Mesenchymal stem cell (in vitro differentiated cells and primary cell): ENCODE measurements around the gene KRTAP4-16.

Experiments used
- DNase-seq: peaks from one replicate; pipeline ENCODE4 v3.0.0-alpha.2; 2013
- H2AFZ ChIP-seq: one replicate; pipeline ENCODE4 v1.6.1; 2013; ENCODE audit warnings: low read depth, mild to moderate bottlenecking, control low read depth, inconsistent platforms, low read length, moderate library complexity
- H2AK5ac ChIP-seq: 2 replicates; pipeline ENCODE4 v1.6.1; 2013; ENCODE audit warnings: low read length, moderate library complexity, mild to moderate bottlenecking, inconsistent platforms; ENCODE audit not compliant: severe bottlenecking
- H2BK120ac ChIP-seq: one replicate; pipeline ENCODE4 v1.6.1; 2013; ENCODE audit warnings: low read depth, mild to moderate bottlenecking, inconsistent platforms, low read length, moderate library complexity
- H2BK12ac ChIP-seq, 2 experiments: one replicate each; pipeline ENCODE4 v1.6.1; 2013; ENCODE audit warnings: inconsistent platforms in 2 of 2, low read length in 2 of 2, mild to moderate bottlenecking in 2 of 2, moderate library complexity in 2 of 2, control low read depth in 1 of 2
- H2BK15ac ChIP-seq: one replicate; pipeline ENCODE4 v1.6.1; 2013; ENCODE audit warnings: mild to moderate bottlenecking, low read depth, inconsistent platforms; ENCODE audit not compliant: poor library complexity, severe bottlenecking
- H2BK5ac ChIP-seq: 2 replicates; pipeline ENCODE4 v1.6.1; 2013; ENCODE audit warnings: low read depth, mild to moderate bottlenecking, low read length, control low read depth, inconsistent platforms; ENCODE audit not compliant: poor library complexity, severe bottlenecking
- H3K14ac ChIP-seq, 2 experiments: one replicate each; pipeline ENCODE4 v1.6.1; 2013; ENCODE audit warnings: inconsistent platforms in 2 of 2, low read length in 2 of 2, control low read depth in 1 of 2, mild to moderate bottlenecking in 1 of 2, moderate library complexity in 1 of 2
- H3K18ac ChIP-seq, 2 experiments: one replicate each; pipeline ENCODE4 v1.6.1; 2013; ENCODE audit warnings: inconsistent platforms in 2 of 2, low read length in 2 of 2, control low read depth in 1 of 2, low read depth in 1 of 2, mild to moderate bottlenecking in 1 of 2
- H3K23ac ChIP-seq, 2 experiments: one replicate each; pipeline ENCODE4 v1.6.1; 2013; ENCODE audit warnings: inconsistent platforms in 2 of 2, low read length in 2 of 2, mild to moderate bottlenecking in 2 of 2, moderate library complexity in 2 of 2, control low read depth in 1 of 2
- H3K27ac ChIP-seq: 2 replicates; pipeline ENCODE4 v1.5.1; 2013; ENCODE audit warnings: mild to moderate bottlenecking, moderate library complexity, low read length, control low read depth, inconsistent platforms; ENCODE audit not compliant: poor library complexity, severe bottlenecking
- H3K27me3 ChIP-seq, 2 experiments: 2 replicates each; pipeline versions ENCODE4 v1.6.1 to v1.7.0; 2013; ENCODE audit warnings: low read length in 2 of 2, mild to moderate bottlenecking in 2 of 2, moderate library complexity in 2 of 2, control low read depth in 1 of 2, inconsistent platforms in 1 of 2; ENCODE audit not compliant: control insufficient read depth in 1 of 2, insufficient read depth in 1 of 2
- H3K36me3 ChIP-seq, 2 experiments: 2 replicates each; pipeline versions ENCODE4 v1.6.1 to v1.7.0; 2013; ENCODE audit warnings: low read length in 2 of 2, control low read depth in 1 of 2, inconsistent platforms in 1 of 2, low read depth in 1 of 2, mild to moderate bottlenecking in 1 of 2; ENCODE audit not compliant: insufficient read depth in 2 of 2, control insufficient read depth in 1 of 2
- H3K4ac ChIP-seq, 2 experiments: one replicate each; pipeline ENCODE4 v1.6.1; 2013; ENCODE audit warnings: inconsistent platforms in 2 of 2, low read length in 2 of 2, mild to moderate bottlenecking in 2 of 2, moderate library complexity in 2 of 2, control low read depth in 1 of 2, low read depth in 1 of 2
- H3K4me1 ChIP-seq: 2 replicates; pipeline ENCODE4 v1.6.1; 2013; ENCODE audit warnings: low read depth, low read length, control low read depth; ENCODE audit not compliant: control insufficient read depth, insufficient read depth
- H3K4me2 ChIP-seq: 2 replicates; pipeline ENCODE4 v1.6.1; 2013; ENCODE audit warnings: low read length, mild to moderate bottlenecking, inconsistent platforms; ENCODE audit not compliant: poor library complexity, severe bottlenecking
- H3K4me3 ChIP-seq, 2 experiments: 2 replicates each; pipeline versions ENCODE4 v1.5.1 to v1.7.0; 2013; ENCODE audit warnings: low read length in 2 of 2, mild to moderate bottlenecking in 2 of 2, control low read depth in 1 of 2, low read depth in 1 of 2; ENCODE audit not compliant: insufficient read depth in 1 of 2
- H3K79me1 ChIP-seq: replicated peaks from 2 replicates; pipeline ENCODE4 v1.6.1; 2013; ENCODE audit warnings: mild to moderate bottlenecking, control low read depth, low read length, inconsistent platforms; ENCODE audit not compliant: poor library complexity, severe bottlenecking
- H3K9ac ChIP-seq: 2 replicates; pipeline ENCODE4 v1.7.0; 2013; ENCODE audit warnings: mild to moderate bottlenecking, low read length, moderate library complexity
- H3K9me3 ChIP-seq: 2 replicates; pipeline ENCODE4 v1.7.0; 2013; ENCODE audit warnings: mild to moderate bottlenecking, low read length; ENCODE audit not compliant: control insufficient read depth
- H4K8ac ChIP-seq: one replicate; pipeline ENCODE4 v1.6.1; 2013; ENCODE audit warnings: inconsistent platforms, mild to moderate bottlenecking, low read length, moderate library complexity
- H4K91ac ChIP-seq: one replicate; pipeline ENCODE4 v1.6.1; 2013; ENCODE audit warnings: mild to moderate bottlenecking, low read length, inconsistent platforms
- WGBS: methylation state at CpG from one replicate; pipeline ENCODE4 v1.1.7; 2013; ENCODE audit warnings: mixed read lengths; 5-methylcytosine and 5-hydroxymethylcytosine counted together

KRTAP4-16 gene

DNA sequence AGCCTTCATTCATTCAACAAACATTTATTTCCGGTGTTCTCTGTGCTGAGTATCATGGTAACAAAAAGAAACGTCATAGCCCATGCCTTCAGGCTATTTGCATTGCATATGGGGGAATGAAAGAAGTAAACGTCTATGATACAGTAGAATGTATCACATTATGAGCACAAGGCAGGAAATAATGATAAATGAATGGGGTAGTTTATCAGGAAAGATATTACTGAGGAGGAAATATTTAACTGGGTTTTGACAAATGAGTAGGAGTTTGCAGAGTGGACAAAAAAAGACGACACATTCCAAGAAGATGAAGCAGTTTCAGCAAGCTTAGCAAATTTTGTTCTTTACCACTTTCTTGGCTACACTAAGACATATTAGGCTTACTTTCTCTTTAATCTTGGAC is 19.4 kb downstream of the KRTAP4-16 start:
- Histone ChIP-seq H4K8ac (no peak overlapping the region), H2AK5ac (no peak overlapping the region), H3K4ac (no peak overlapping the region), H3K36me3 (no peaks in the 10 kb centered on the region), H3K23ac (no peak overlapping the region), H2BK5ac (no peak overlapping the region), H2BK120ac (no peak overlapping the region), H3K79me1 (no peaks in the 10 kb centered on the region), H3K27ac (peak overlapping the region; percentile 76), H3K9ac (no peak overlapping the region), H2AFZ (no peak overlapping the region), H2BK12ac (no peak overlapping the region), H3K14ac (no peak overlapping the region), H3K4me2 (no peak overlapping the region), H3K4me1 (peaks cover 4% of the 10 kb centered on the region), H3K18ac (no peak overlapping the region), H3K9me3 (no peaks in the 10 kb centered on the region), H4K91ac (no peak overlapping the region), H3K27me3 (no peaks in the 10 kb centered on the region), H2BK15ac (no peak overlapping the region), H3K4me3 (no peak overlapping the region)
- DNase-seq: no peak
- WGBS: 52% methylated on average over 2 of the region's 4 CpGs

DNA sequence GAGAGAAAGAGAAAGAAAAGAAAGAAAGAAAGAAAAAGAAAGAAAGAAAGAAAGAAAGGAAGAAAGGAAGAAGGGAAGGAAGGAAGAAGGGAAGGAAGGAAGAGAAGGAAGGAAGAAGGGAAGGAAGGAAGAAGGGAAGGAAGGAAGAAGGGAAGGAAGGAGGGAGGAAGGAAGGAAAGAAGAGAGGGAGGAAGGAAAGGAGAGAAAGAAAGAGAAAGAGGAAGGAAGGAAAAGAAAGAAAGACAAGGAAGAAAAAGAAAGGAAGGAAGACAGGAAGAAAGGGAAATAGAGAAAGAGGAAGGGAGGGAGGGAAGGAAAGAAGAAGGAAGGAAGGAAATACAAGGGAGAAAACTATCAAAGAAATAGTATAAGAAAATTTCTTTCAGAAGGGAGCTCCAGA is 25.2 kb downstream of the KRTAP4-16 start:
- Histone ChIP-seq H3K9me3 (no peaks in the 10 kb centered on the region), H3K14ac (no peak overlapping the region), H3K27me3 (no peaks in the 10 kb centered on the region), H2AK5ac (no peak overlapping the region), H3K4ac (no peak overlapping the region), H3K4me1 (peaks cover 3% of the 10 kb centered on the region), H3K9ac (no peak overlapping the region), H2BK120ac (no peak overlapping the region), H3K23ac (no peak overlapping the region), H2BK15ac (no peak overlapping the region), H4K91ac (no peak overlapping the region), H2AFZ (no peak overlapping the region), H3K18ac (no peak overlapping the region), H3K27ac (no peak overlapping the region), H4K8ac (no peak overlapping the region), H3K79me1 (no peaks in the 10 kb centered on the region), H2BK5ac (no peak overlapping the region), H3K4me3 (no peak overlapping the region), H3K4me2 (no peak overlapping the region), H3K36me3 (no peaks in the 10 kb centered on the region), H2BK12ac (no peak overlapping the region)
- no peak for DNase-seq

DNA sequence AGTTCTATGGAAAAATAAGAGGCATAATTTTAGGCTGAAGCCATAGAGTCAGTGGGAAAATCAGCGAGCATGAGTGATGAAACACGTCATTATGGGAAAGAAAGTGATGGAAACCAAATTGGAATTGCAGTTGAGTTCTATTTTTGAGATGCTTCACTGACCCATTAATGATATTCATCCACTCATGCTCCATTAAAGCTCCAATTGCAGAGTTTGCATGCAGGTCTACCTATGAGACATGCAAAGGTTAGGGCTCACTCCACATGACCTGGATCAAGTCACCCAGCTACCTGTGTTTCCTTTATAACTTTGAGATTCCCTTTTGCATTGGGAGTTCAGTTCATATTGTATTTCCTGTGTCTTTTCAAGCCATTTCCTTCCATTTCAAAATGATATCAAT is 28.3 kb downstream of the KRTAP4-16 start:
- H2BK15ac ChIP-seq: no peak overlapping the region
- no peak overlapping the region for H3K27ac ChIP-seq
- no peak overlapping the region for H3K9ac ChIP-seq
- no peak for DNase-seq
- H3K27me3 ChIP-seq: no peaks in the 10 kb centered on the region
- H2AK5ac ChIP-seq: no peak overlapping the region
- H3K4me1 ChIP-seq: peaks cover 3% of the 10 kb centered on the region
- H2AFZ ChIP-seq: no peak overlapping the region
- no peak overlapping the region for H3K4ac ChIP-seq
- 86% methylated on average over 2 of the region's 2 CpGs for WGBS
- no peak overlapping the region for H3K18ac ChIP-seq
- H3K4me2 ChIP-seq: no peak overlapping the region
- no peak overlapping the region for H3K23ac ChIP-seq
- H3K4me3 ChIP-seq: no peak overlapping the region
- no peaks in the 10 kb centered on the region for H3K79me1 ChIP-seq
- no peaks in the 10 kb centered on the region for H3K36me3 ChIP-seq
- no peak overlapping the region for H4K8ac ChIP-seq
- no peak overlapping the region for H4K91ac ChIP-seq
- H2BK120ac ChIP-seq: no peak overlapping the region
- H2BK5ac ChIP-seq: no peak overlapping the region
- no peak overlapping the region for H3K14ac ChIP-seq
- no peak overlapping the region for H2BK12ac ChIP-seq
- no peaks in the 10 kb centered on the region for H3K9me3 ChIP-seq

DNA sequence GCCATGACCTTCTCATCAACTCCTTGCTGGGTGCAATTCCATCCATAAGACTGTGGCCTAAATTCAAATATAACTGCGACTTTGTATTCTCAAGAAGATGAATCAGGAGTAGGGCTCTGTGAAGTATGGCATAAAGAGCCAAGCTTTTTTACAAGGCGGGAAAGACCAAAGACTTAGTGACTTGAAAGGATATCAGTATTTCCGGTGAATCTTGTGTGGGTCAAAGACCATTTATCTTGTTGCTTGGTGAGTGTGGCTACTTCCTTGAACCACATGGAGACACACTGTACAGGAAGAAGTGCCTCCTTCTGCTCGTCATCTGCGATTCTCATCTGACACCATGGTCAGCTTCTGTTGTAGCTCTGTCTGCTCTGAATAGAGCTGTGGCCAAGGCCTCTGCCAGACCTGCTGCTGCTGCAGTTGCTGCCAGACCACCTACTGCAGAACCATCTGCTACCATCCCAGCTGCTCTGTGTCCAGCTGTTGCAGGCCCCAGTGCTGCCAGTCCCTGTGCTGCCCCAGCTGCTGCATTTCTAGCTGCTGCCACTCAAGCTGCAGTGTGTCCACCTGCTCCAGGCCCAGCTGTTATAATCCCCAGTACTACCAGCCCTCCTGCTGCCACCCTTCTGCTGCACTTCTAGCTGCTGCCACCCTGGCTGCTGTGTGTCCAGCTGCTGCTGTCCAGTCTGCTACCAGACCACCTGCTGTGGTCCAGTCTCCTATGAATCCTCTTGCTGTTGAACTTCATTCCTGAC is 30.2 kb downstream of the KRTAP4-16 start:
- Histone ChIP-seq H3K9me3 (no peaks in the 10 kb centered on the region), H4K8ac (no peak overlapping the region), H3K4me2 (no peak overlapping the region), H3K18ac (no peak overlapping the region), H2AK5ac (no peak overlapping the region), H2BK15ac (no peak overlapping the region), H3K36me3 (no peaks in the 10 kb centered on the region), H2BK120ac (no peak overlapping the region), H2AFZ (no peak overlapping the region), H3K23ac (no peak overlapping the region), H2BK12ac (no peak overlapping the region), H3K4ac (no peak overlapping the region), H3K14ac (peak overlapping the region in 1 of 2 experiments; percentile 73), H3K27me3 (no peaks in the 10 kb centered on the region), H3K79me1 (no peaks in the 10 kb centered on the region), H3K4me1 (peaks cover 3% of the 10 kb centered on the region), H2BK5ac (no peak overlapping the region), H3K4me3 (no peak overlapping the region), H4K91ac (no peak overlapping the region), H3K27ac (no peak overlapping the region), H3K9ac (no peak overlapping the region)
- DNase-seq: no peak
- WGBS: 99% methylated on average over 5 of the region's 5 CpGs
